SU-DHL-6 (cell line): Measurements from ENCODE around the gene ZFYVE19.

Experiments used
- EZH2phosphoT487 ChIP-seq: fragments of 200-600 bp; sonication (generic), shearing (Covaris generic); conservative IDR thresholded peaks from 2 replicates; pipeline ENCODE4 v1.6.1; 2018; ENCODE audit warnings: mild to moderate bottlenecking, antibody characterized with exemption, low read length, moderate library complexity, mixed read lengths
- TF ChIP-seq, protein P1 (sequence below): fragments of 200-600 bp; sonication (generic); IDR thresholded peaks from one replicate; pipeline ENCODE4 v1.5.1; 2017; ENCODE audit warnings: antibody characterized with exemption, mild to moderate bottlenecking, low read length, moderate library complexity; ENCODE audit not compliant: insufficient read depth, poor library complexity, severe bottlenecking

DNA sequence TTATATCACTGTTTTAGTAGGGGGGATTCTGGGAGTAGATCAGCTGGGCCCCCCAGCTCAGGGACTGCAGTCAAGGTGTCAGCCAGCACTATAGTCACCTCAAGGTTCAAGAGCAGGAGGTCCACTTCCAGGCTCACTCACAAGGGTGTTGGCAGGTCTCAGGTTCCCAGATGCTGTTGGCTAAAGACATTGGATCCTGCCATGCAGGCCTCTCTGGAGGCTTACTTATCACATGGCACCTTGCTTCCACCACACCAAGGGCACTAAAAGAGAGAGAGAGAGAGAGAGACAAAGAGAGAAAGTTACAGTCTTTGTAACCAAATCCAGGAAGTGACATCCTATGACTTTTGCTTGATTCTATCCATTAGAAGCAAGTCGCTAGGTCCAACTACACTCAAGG, 29.1 kb downstream of the ZFYVE19 start:
- TF ChIP-seq, protein P1, sequence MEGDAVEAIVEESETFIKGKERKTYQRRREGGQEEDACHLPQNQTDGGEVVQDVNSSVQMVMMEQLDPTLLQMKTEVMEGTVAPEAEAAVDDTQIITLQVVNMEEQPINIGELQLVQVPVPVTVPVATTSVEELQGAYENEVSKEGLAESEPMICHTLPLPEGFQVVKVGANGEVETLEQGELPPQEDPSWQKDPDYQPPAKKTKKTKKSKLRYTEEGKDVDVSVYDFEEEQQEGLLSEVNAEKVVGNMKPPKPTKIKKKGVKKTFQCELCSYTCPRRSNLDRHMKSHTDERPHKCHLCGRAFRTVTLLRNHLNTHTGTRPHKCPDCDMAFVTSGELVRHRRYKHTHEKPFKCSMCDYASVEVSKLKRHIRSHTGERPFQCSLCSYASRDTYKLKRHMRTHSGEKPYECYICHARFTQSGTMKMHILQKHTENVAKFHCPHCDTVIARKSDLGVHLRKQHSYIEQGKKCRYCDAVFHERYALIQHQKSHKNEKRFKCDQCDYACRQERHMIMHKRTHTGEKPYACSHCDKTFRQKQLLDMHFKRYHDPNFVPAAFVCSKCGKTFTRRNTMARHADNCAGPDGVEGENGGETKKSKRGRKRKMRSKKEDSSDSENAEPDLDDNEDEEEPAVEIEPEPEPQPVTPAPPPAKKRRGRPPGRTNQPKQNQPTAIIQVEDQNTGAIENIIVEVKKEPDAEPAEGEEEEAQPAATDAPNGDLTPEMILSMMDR: no peak
- no peak for TF ChIP-seq EZH2phosphoT487
